ENCODE results near the gene MAPK8IP1. TPM values are rescaled to one million over a fixed set of nuclear protein-coding genes. Genes with fewer than 3 reads are reported as not detected.
A peak's percentile ranks its signal among the peaks of the same experiment; 100 is the strongest.

MAPK8IP1 gene
- total and polyA plus RNA-seq, 7 donors, result 0.53 to 2.6 (median 1.3) TPM

DNA sequence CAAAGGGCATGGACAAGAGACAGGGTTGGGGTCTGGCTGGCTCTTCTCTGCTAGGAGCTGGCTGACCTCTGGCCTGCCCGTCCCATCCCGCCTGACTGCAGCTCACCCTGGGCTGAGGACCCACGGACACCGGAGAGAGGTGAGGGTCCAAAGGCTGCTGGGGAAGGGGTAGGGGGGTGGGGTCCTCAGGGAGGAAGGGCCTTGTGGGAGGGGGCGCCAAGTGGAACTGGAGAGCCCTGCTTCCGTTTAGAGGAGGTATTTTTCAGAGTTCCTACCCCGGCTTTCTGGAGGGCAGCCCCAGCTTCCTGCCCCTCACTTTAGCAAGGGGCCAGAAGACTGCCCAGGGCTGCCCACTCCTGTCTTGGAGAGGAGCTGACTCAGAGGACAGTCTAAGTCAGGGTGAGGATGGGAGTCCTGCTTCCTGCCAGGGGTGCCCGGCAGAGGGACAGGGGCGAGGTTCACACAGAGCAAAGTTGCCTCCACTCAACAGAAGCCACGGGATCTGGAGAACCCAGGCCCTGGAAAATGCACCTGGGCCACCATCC, 44.1 kb downstream of the MAPK8IP1 start:
- WGBS, 3 donors, result 71 to 75% (median 72%) methylated on average over 10 of the region's 10 CpGs
- no peak overlapping the region for H3K4me3 ChIP-seq
- H3K9me3 ChIP-seq, result no peaks in the 10 kb centered on the region
- no peaks in the 10 kb centered on the region for H3K4me1 ChIP-seq
- DNase-seq (no peak), ATAC-seq (no peak)
- H3K27ac ChIP-seq, result no peak overlapping the region
- TF ChIP-seq, protein P1, sequence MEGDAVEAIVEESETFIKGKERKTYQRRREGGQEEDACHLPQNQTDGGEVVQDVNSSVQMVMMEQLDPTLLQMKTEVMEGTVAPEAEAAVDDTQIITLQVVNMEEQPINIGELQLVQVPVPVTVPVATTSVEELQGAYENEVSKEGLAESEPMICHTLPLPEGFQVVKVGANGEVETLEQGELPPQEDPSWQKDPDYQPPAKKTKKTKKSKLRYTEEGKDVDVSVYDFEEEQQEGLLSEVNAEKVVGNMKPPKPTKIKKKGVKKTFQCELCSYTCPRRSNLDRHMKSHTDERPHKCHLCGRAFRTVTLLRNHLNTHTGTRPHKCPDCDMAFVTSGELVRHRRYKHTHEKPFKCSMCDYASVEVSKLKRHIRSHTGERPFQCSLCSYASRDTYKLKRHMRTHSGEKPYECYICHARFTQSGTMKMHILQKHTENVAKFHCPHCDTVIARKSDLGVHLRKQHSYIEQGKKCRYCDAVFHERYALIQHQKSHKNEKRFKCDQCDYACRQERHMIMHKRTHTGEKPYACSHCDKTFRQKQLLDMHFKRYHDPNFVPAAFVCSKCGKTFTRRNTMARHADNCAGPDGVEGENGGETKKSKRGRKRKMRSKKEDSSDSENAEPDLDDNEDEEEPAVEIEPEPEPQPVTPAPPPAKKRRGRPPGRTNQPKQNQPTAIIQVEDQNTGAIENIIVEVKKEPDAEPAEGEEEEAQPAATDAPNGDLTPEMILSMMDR (IDR thresholded peaks at IDR 0.05), result no peak
- intact Hi-C loops (cut with DNase I), result no loop called here
- peaks cover 0 to 29% of the 10 kb centered on the region in 2 donors for H3K36me3 ChIP-seq (ENCODE audit: insufficient read depth in 1 of 2, low read depth in 1 of 2)
- peaks cover 0 to 13% (median 3%) of the 10 kb centered on the region in 3 donors for H3K27me3 ChIP-seq (ENCODE audit: insufficient read depth in 3 of 3, low read length in 2 of 3)

DNA sequence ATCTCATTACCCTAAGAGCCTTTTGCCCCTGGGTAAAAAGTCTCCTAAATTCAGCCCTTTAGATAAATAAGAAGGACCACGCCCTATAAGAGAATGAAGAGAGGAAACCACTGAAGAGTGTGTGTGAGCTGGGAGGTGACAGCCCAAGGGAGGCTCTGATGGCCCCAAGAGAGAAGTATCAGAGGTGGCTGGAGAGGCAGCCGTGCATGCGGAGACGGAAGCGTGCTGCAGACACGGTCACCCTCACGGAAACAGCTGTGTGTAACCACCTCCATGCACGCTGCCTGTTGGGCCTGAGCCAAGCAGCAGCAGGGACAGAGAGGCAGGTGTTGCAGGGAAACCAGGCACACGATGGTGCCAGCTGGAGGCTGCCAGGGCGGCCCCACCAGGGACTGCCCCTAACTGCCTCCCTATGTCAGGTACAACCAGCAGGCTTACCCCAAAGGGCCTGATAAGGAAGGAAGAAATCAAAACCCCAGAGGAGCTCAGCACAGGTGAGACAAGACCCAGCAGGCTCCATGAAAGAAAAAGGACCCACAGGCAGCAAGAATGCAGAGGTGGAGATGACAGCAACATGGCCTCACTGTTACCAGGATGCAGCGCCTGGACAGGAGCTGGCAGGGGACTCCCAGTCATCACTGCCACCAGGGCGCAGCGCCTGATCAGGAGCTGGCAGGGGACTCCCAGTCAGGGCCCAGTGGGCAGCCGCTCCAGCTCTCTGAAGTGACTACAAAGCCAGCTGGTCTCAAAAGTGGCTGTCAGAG, 44.8 kb downstream of the MAPK8IP1 start:
- Histone ChIP-seq H3K27ac (no peak overlapping the region), H3K4me1 (no peaks in the 10 kb centered on the region), H3K9me3 (no peaks in the 10 kb centered on the region), H3K27me3 (ENCODE audit: insufficient read depth in 3 of 3, low read length in 2 of 3) (peaks cover 0 to 7% (median 0%) of the 10 kb centered on the region in 3 donors), H3K4me3 (no peak overlapping the region), H3K36me3 (ENCODE audit: insufficient read depth in 1 of 2, low read depth in 1 of 2) (peaks cover 0 to 36% of the 10 kb centered on the region in 2 donors)
- DNase-seq, result no peak
- TF ChIP-seq, protein P1 (IDR thresholded peaks at IDR 0.05), result no peak
- intact Hi-C loops (cut with DNase I), result no loop called here
- ATAC-seq, result peak; percentile 33 to 54 (median 44)
- 31 to 44% (median 44%) methylated on average over 14 of the region's 14 CpGs for WGBS, 3 donors

DNA sequence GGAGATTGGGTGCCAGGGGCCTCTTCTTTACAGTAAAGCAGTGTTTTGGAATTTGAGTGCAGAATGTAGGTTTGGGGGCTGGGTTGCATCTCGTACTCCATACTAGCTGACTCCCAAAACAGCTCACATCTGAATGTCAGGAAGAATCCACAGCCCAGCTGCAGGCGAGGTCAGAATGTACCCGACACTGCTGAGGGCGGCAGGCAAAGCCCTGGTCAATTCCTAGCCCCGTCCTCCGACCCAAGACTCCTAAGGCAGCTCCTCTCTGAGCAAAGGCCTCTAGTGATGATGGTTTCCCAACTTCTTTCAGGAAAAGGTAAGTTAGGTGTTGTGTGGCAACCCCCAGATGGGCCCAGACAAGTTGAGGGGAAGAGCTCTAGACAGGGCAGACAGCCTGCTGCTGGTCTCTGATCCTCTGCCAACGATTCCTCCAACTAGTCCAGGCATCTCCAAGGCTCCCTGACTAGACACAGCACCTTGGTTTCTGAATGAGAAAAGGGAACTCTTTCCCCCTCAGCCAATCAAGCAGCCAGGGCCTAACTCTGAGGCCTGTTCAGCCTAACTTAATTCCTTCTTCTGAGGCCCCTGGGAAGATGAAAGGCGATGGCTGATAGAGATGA, 45.6 kb downstream of the MAPK8IP1 start:
- H3K4me1 ChIP-seq, result no peaks in the 10 kb centered on the region
- intact Hi-C loops (cut with DNase I), result no loop called here
- H3K9me3 ChIP-seq, result no peaks in the 10 kb centered on the region
- H3K36me3 ChIP-seq (ENCODE audit: insufficient read depth in 1 of 2, low read depth in 1 of 2), result peaks cover 0 to 44% of the 10 kb centered on the region in 2 donors
- ATAC-seq (peak in 1 of 4 donors; percentile 8), DNase-seq (no peak)
- H3K27ac ChIP-seq, result no peak overlapping the region
- TF ChIP-seq, protein P1 (IDR thresholded peaks at IDR 0.05), result no peak
- 63 to 76% (median 68%) methylated on average over 8 of the region's 8 CpGs for WGBS, 3 donors
- H3K27me3 ChIP-seq (ENCODE audit: insufficient read depth in 3 of 3, low read length in 2 of 3), result no peaks in the 10 kb centered on the region
- H3K4me3 ChIP-seq, result no peak overlapping the region

DNA sequence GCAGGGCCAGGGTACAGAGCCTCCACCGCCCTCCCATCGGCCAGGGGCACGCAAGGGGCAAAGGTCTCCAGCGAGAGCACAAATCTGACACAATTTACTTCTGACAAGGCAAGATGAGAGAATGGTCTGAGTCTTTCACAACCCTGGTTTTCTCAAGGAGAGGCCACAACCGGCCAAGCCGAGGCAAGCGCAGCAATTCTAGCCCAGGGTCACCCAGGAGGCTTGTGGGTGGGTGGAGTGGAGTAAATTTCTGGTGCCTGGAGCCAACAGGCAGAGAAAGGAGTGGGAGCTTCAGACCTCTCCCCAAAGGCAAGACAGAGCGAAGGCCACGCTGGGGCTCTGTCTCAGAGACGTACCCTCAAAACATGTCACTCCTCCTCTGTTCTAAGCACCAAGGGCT, 46.3 kb downstream of the MAPK8IP1 start:
- 86 to 88% (median 87%) methylated on average over 10 of the region's 10 CpGs for WGBS, 3 donors
- DNase-seq (no peak), ATAC-seq (no peak)
- intact Hi-C loops (cut with DNase I), result no loop called here
- peaks cover 5% of the 10 kb centered on the region for H3K4me1 ChIP-seq
- H3K4me3 ChIP-seq, result no peak overlapping the region
- peaks cover 0 to 50% of the 10 kb centered on the region in 2 donors for H3K36me3 ChIP-seq (ENCODE audit: insufficient read depth in 1 of 2, low read depth in 1 of 2)
- no peaks in the 10 kb centered on the region for H3K9me3 ChIP-seq
- TF ChIP-seq, protein P1 (IDR thresholded peaks at IDR 0.05), result no peak
- no peaks in the 10 kb centered on the region for H3K27me3 ChIP-seq (ENCODE audit: insufficient read depth in 3 of 3, low read length in 2 of 3)
- H3K27ac ChIP-seq, result no peak overlapping the region
